Measurements from ENCODE around the gene CCDC149.

DNA sequence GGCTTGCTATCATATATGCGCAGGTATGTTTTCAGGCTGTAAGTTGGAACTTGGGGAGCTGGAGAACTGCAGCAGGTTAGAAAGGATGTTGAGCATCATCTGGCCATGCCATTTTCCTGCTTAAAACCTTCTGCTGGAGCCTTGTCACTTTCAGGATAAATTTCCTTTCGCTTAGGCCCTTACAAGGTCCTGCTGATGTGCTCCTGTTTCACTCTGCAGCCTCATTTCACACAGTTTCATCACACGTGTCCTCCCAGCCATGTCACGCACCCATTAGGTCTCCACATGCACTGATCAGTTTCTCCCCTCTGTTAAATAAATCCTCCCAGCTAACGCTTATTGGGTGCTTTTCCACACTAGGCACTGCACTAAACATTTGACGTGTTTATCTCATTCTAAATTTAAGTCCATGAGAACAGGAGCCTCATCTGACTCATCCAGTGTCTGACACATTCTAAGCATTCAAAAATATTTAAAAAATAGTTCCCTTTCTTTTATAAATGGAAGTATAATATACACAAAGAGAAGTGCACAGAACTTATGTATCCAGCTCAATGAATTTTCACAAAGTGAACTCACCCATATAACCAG lies 102.9 kb downstream of the CCDC149 start:
- TF ChIP-seq POLR2A (IDR thresholded peaks at IDR 0.05; ENCODE audit: low read length) = no peak
- TF ChIP-seq GATA1 (IDR thresholded peaks at IDR 0.05; ENCODE audit: low read depth, low read length) = no peak
